Activated CD4-positive, alpha-beta T cell treated with anti-CD3 and anti-CD28 coated beads for 24 hours (primary cell): Measurements from ENCODE around the gene CDC42EP2.

Experiments used
- DNase-seq, 2 donors: peaks; one replicate each; pipeline ENCODE4 v3.0.0-alpha.2; 2020; ENCODE audit warnings: low read depth in 2 of 2

The CDC42EP2 gene

DNA sequence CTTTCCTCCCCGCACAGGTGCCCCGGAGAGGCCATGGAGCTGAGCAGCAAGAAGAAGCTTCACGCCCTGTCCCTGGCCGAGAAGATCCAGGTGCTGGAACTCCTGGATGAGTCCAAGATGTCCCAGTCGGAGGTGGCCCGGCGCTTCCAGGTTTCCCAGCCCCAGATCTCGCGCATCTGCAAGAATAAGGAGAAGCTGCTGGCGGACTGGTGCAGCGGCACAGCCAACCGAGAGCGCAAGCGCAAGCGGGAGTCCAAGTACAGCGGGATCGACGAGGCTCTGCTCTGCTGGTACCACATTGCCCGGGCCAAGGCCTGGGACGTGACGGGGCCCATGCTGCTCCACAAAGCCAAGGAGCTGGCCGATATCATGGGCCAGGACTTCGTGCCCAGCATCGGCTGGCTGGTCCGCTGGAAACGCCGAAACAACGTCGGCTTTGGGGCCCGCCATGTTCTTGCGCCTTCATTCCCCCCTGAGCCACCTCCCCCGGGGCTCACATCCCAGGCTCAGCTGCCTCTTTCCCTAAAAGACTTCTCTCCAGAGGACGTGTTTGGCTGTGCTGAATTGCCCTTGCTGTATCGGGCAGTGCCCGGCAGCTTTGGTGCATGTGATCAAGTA is 41.2 kb downstream of the CDC42EP2 start:
- DNase-seq = no peak

DNA sequence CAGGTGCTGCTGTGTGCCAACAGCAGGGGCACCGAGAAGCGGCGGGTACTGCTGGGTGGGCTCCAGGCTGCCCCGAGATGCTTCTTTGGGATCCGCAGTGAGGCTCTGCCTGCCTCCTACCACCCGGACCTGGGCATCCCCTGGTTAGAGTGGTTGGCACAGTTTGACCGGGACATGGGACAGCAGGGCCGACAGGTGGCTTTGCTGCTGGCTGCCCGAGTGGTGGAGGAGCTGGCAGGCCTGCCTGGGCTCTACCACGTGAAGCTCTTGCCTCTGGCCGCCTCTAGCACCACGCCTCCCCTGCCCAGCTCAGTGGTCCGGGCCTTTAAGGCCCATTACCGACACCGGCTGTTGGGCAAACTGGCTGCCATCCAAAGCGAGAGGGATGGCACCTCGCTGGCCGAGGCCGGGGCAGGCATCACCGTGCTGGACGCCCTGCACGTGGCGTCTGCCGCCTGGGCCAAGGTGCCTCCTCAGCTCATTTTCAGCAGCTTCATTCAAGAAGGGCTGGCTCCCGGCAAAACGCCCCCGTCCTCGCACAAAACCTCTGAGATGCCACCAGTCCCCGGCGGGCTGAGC is 41.8 kb downstream of the CDC42EP2 start:
- no peak for DNase-seq

DNA sequence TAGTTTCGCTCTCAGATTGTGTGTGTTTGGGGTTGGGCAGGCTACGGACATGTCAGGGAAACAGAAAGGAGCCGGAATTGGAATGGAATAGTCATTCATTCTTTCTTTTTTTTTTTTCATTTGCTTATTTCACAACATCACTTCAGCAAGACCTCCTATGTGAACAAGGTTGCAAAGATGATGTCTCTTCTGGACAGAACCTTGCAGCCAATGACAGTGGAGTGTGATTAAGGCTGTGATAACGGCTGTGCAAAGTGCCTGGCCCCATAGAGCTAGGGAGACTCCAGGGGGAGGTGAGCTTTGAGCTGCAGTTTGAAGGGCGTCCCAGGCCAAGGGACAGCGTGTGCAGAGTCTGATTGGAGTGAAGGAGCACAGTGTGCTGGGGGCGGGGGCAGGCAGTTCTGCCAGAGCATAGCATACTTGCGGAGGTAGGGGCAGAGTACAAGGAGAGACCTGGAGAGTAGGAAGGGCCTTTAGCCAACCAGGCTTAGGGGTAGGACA is 43.2 kb downstream of the CDC42EP2 start:
- DNase-seq = no peak

DNA sequence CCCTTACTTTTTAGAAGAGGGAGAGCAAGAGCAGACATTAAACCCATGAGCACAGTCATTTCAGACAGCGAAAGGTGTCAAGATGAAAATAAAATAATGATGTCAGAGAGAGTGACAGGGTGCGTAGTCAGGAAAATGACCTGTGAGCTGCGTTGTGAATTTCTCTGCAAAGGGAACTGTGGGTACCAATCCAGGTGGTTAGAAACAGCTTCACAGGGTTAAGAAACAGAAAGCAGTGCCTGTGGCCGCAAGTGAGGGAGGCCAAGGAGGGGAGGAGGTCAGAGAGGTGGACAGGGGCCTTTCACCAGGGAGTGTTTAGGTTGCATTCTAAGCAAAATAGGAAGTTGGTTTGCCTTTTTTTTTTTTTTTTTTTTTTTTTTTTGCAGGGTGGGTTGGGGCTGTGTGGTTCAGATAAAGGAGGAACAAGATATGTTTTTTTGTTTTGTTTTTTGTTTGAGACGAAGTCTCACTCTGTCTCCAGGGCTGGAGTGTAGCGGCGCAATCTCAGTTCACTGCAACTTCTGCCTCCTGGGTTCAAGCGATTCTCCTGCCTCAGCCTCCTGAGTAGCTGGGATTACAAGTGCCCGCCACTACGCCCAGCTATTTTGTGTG is 47.8 kb downstream of the CDC42EP2 start:
- DNase-seq = no peak

DNA sequence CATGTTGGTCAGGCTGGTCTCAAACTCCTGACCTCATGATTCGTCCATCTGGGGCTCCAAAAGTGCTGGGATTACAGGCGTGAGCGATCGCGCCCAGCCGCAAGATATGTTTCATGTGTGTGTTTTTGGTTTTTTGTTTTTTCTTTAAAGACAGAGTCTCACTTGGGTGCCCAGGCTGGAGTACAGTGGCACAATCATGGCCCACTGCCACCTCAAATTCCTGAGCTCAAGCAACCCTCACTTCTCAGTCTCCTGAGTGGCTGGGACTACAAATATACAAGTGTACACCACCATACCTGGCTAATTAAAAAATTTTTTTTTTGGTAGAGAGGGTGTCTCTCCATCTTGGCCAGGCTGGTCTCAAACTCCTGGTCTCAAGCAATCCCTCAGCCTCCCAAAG is 48.3 kb downstream of the CDC42EP2 start:
- no peak for DNase-seq

DNA sequence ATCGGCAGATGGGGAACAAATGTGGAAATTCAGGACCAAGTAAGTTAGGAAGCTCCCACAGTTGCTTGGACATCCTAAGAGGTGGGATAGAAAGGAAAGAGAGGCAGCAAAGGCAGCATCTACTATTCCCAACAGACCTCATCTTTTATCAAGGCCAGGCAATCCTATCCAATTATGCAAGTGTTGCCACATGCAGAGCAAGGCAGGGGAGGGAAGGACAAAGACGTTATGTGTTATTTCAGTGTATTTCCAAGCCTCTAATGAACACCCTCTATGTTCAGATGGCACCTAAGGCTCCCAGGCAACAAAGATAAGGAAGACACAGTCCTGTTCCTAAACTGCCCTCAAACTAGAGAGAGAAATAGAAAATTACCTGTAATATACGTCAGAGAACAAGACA is 49.1 kb downstream of the CDC42EP2 start:
- no peak for DNase-seq

DNA sequence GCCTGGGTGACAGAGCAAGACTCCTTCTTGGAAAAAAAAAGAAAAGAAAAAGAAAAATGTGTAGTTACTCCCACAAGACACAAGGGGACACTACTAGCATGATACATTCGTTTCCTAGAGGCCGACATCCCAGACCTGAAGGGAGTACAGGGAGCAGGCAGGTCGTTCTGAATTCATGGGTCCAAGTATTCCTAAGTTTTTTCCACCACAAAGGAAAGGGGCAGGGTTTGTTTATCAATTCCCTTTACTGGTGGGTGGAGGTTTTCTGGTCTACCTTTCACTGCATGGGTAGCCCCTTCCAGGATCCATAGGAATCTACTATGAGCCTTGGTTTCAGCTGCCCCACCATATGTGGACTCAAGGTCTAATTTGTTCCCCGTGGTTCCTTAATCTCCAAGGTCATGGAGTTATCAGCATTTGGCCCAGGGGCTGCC is 51.7 kb downstream of the CDC42EP2 start:
- no peak for DNase-seq

- no peak for DNase-seq
Observed at GRCh38 chr11:65370659-65371049, 56.0 kb downstream of the CDC42EP2 start.
